NCI-H1417 (cell line): Measurements from ENCODE around the gene CPNE5.

Experiments used
- DNase-seq, 3 experiments: peaks; one replicate each; lab custom pipeline; 2025; lab: John Stamatoyannopoulos, UW

CPNE5 gene

GRCh38 chr6:36838896-36839748 lies at the start of gene CPNE5:
Gene CPNE5 (minus strand): TSS chr6:36839444. CDS start chr6:36839377, 67 bp downstream.
- peak in 2 of 3 experiments; percentile 37 to 49 for DNase-seq

- no peak for DNase-seq
Measured at GRCh38 chr6:36888115-36888643, 48.9 kb upstream of the CPNE5 start.

- peak in 1 of 3 experiments; percentile 6 for DNase-seq
Measured at GRCh38 chr6:36886950-36887618, 47.8 kb upstream of the CPNE5 start.

GRCh38 chr6:36885461-36886401 lies 46.5 kb upstream of the CPNE5 start, which contains the start of gene C6orf89:
Gene C6orf89 (plus strand): TSS chr6:36885952. CDS start chr6:36899445, 13,493 bp downstream.
- peak; percentile 95 to 99 (median 99) for DNase-seq

- no peak for DNase-seq
Measured at GRCh38 chr6:36884610-36885009, 45.4 kb upstream of the CPNE5 start.

GRCh38 chr6:36875250-36875633 lies 36.0 kb upstream of the CPNE5 start:
- no peak for DNase-seq

GRCh38 chr6:36874443-36875249 lies 35.4 kb upstream of the CPNE5 start, which contains the start of gene PPIL1:
Gene PPIL1 (minus strand): TSS chr6:36874803. CDS start chr6:36874772, 31 bp downstream.
- DNase-seq, result peak; percentile 95 to 99 (median 96)

GRCh38 chr6:36873612-36874442 lies 34.6 kb upstream of the CPNE5 start:
- peak in 2 of 3 experiments; percentile 24 to 58 for DNase-seq

- no peak for DNase-seq
Measured at GRCh38 chr6:36873115-36873514, 33.9 kb upstream of the CPNE5 start.

- no peak for DNase-seq
Measured at GRCh38 chr6:36871686-36872085, 32.4 kb upstream of the CPNE5 start.

GRCh38 chr6:36867471-36868224 lies 28.4 kb upstream of the CPNE5 start:
- peak in 1 of 3 experiments; percentile 47 for DNase-seq

GRCh38 chr6:36865835-36866234 lies 26.6 kb upstream of the CPNE5 start:
- peak in 2 of 3 experiments; percentile 8 to 61 for DNase-seq

GRCh38 chr6:36863670-36864540 lies 24.7 kb upstream of the CPNE5 start:
- peak; percentile 19 to 90 (median 77) for DNase-seq

GRCh38 chr6:36862848-36863382 lies 23.7 kb upstream of the CPNE5 start:
- no peak for DNase-seq

- DNase-seq, result no peak
Measured at GRCh38 chr6:36862164-36862847, 23.1 kb upstream of the CPNE5 start.

GRCh38 chr6:36860126-36860525 lies 20.9 kb upstream of the CPNE5 start:
- DNase-seq, result no peak

GRCh38 chr6:36858407-36858981 lies 19.2 kb upstream of the CPNE5 start:
- DNase-seq, result no peak
